Activated CD8-positive, alpha-beta memory T cell treated with anti-CD3 and anti-CD28 coated beads, Interleukin-2, amount 10 ng/mL, durations not matched to agents 7 days and 5 days (primary cell): ENCODE results near the gene LRIF1. TPM values are rescaled to one million over a fixed set of nuclear protein-coding genes. Genes with fewer than 3 reads are reported as not detected.
A peak's percentile ranks its signal among the peaks of the same experiment; 100 is the strongest.

Experiments used
- ATAC-seq: fragments of 150-1000 bp; cut with Tn5 transposase; one replicate; pipeline ENCODE4 v1.10.0; 2021; ENCODE audit warnings: moderate library complexity
- CTCF ChIA-PET: fragments of 350-600 bp; sonication (Branson Sonifier 250); formaldehyde crosslinking; loops from one replicate; lab custom pipeline; 2021; ENCODE audit warnings: antibody characterized with exemption; lab: Charles Lee
- DNase-seq: peaks from one replicate; pipeline ENCODE4 v3.0.0-alpha.2; 2020
- H3K27ac Mint-ChIP-seq: one replicate; pipeline ENCODE4 v1.8.0; 2021; ENCODE audit warnings: mild to moderate bottlenecking, mixed read lengths
- H3K27me3 Mint-ChIP-seq: one replicate; pipeline ENCODE4 v1.8.0; 2021; ENCODE audit warnings: mixed read lengths
- H3K36me3 Mint-ChIP-seq: one replicate; pipeline ENCODE4 v1.8.0; 2021; ENCODE audit warnings: mild to moderate bottlenecking, mixed read lengths
- H3K4me1 Mint-ChIP-seq: one replicate; pipeline ENCODE4 v1.8.0; 2021; ENCODE audit warnings: mixed read lengths
- H3K4me3 Mint-ChIP-seq: one replicate; pipeline ENCODE4 v1.8.0; 2021; ENCODE audit warnings: mild to moderate bottlenecking, moderate library complexity, mixed read lengths
- H3K9me3 Mint-ChIP-seq: one replicate; pipeline ENCODE4 v1.8.0; 2022; ENCODE audit warnings: low read depth, mixed read lengths
- total RNA-seq, 2 experiments: library from RNA; stranded (reverse); gene quantifications; one replicate each; pipeline ENCODE4 v1.2.3, GENCODE V29; 2021

LRIF1 gene
- total RNA-seq, 2 experiments from 2014 or later: 20.7 to 21.3 TPM

- CTCF ChIA-PET: interaction anchor here (1.3 kb wide), 1 partner anchor 88 kb away, joined by 3 read pairs; no protein-coding TSS in a partner anchor
- peaks cover 5% of the 10 kb centered on the region for H3K4me1 Mint-ChIP-seq
- peaks cover under 1% of the 10 kb centered on the region for H3K9me3 Mint-ChIP-seq
- H3K4me3 Mint-ChIP-seq: no peak overlapping the region
- H3K27me3 Mint-ChIP-seq: no peaks in the 10 kb centered on the region
- peak; percentile 33 for ATAC-seq
- H3K27ac Mint-ChIP-seq: peak overlapping the region; percentile 48
- DNase-seq: no peak
- peaks cover 54% of the 10 kb centered on the region for H3K36me3 Mint-ChIP-seq
Measured at GRCh38 chr1:110903853-110904500, 59.7 kb downstream of the LRIF1 start.

DNA sequence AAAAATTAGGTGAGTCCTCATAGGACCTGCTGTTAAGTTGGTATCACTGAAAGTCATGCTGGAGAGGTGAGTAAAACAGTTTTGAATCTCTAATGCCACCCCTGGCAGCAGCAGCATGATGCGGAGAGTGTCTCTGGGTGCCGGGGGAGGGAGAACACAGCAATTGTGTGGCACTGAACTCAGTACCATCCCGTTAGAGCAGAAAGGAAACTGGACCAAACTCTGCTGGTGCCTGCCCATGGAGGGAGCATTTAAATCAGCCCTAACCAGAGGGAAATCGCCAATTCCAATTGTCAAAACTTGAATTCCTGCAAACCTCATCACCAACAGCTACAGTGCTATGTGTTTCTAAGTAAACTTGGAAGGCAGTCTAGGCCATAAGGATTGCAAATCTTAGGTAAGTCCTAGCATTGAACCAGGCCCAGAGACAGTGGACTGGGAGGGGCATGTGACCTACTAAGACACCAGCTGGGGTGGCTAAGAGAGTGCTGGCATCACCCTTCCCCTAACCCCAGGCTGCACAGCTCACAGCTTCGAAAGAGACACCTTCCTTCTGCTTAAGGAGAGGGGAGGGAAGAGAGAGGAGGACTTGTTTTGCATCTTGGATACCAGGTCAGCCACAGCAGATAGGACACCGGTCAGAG is 60.8 kb downstream of the LRIF1 start:
- peak overlapping the region; percentile 2 for H3K27ac Mint-ChIP-seq
- no peaks in the 10 kb centered on the region for H3K27me3 Mint-ChIP-seq
- peaks cover 15% of the 10 kb centered on the region for H3K4me1 Mint-ChIP-seq
- H3K4me3 Mint-ChIP-seq: no peak overlapping the region
- no peaks in the 10 kb centered on the region for H3K9me3 Mint-ChIP-seq
- CTCF ChIA-PET: interaction anchor here (1.3 kb wide), 1 partner anchor 89 kb away, joined by 3 read pairs; no protein-coding TSS in a partner anchor
- H3K36me3 Mint-ChIP-seq: peaks cover 61% of the 10 kb centered on the region
- no peak for DNase-seq
- no peak for ATAC-seq

GRCh38 chr1:110899458-110899843 is 64.3 kb downstream of the LRIF1 start:
- ATAC-seq (no peak), DNase-seq (no peak)
- no peaks in the 10 kb centered on the region for H3K27me3 Mint-ChIP-seq
- peaks cover 89% of the 10 kb centered on the region for H3K36me3 Mint-ChIP-seq
- no peak overlapping the region for H3K4me3 Mint-ChIP-seq
- H3K27ac Mint-ChIP-seq: peak overlapping the region; percentile 25
- no peaks in the 10 kb centered on the region for H3K9me3 Mint-ChIP-seq
- H3K4me1 Mint-ChIP-seq: peaks cover 47% of the 10 kb centered on the region
- CTCF ChIA-PET: no interaction called here

DNA sequence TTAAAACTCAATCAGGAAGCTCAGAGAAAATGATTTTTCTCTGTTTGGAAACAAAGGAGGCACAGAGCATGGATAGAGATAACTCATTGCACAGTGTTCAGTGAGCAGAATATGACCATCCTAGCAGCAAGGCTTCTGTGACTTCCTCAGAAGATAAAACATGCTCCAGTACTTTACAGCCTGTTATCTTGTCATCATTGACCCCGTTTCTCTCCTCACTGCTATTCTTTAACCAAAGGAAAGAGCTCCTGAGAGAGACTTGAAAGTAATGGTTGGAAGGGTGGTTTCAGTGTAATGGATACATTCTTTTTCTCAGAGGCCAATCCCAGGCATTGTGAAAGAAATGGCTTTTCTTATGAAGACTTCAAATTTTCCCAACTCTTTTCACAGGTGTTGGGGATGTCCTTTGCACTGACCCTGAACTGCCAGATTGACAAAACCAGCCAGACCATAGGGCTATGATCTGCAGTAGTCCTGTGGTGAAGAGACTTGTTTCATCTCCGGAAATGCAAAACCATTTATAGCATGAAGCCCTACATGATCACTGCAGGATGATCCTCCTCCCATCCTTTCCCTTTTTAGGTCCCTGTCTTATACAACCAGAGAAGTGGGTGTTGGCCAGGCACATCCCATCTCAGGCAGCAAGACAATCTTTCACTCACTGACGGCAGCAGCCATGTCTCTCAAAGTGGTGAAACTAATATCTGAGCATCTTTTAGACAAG is 64.8 kb downstream of the LRIF1 start:
- Mint-ChIP-seq H3K27ac (peak overlapping the region; percentile 25), H3K9me3 (no peaks in the 10 kb centered on the region), H3K36me3 (peaks cover 90% of the 10 kb centered on the region), H3K4me1 (peaks cover 53% of the 10 kb centered on the region), H3K4me3 (no peak overlapping the region), H3K27me3 (no peaks in the 10 kb centered on the region)
- CTCF ChIA-PET: no interaction called here
- no peak for ATAC-seq
- no peak for DNase-seq

DNA sequence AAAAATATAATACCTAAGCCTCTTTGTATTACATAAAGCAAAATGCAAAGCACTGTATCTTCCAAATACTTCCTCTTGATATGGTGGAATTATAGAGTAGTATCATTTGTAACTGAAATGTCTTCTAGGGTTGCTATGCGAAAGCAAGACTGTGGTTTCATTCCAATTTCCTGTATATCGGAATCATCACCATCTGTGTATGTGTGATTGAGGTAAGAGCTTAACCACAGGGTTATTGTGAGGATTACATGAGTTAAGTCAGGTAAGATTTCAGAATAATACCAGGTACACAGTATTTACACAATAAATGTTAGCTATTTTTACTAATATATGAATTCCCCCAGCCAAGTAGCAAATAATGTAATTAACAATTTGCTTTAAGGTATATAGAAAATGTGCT is 66.0 kb downstream of the LRIF1 start:
- Mint-ChIP-seq H3K36me3 (peaks cover 91% of the 10 kb centered on the region), H3K4me1 (peaks cover 65% of the 10 kb centered on the region), H3K9me3 (no peaks in the 10 kb centered on the region), H3K27ac (peak overlapping the region; percentile 41), H3K4me3 (no peak overlapping the region), H3K27me3 (no peaks in the 10 kb centered on the region)
- ATAC-seq (no peak), DNase-seq (no peak)
- CTCF ChIA-PET: interaction anchor here (0.6 kb wide), 1 partner anchor 402 kb away, joined by 3 read pairs; no protein-coding TSS in a partner anchor

Other genes starting within 250 kb of the LRIF1 start
- 100 to 1,000 TPM; 403 to 439 TPM for gene CD53, start 90.8 kb downstream of the LRIF1 start, total RNA-seq
- gene DRAM2, start 176.2 kb upstream of the LRIF1 start, total RNA-seq: 10 to 100 TPM; 26.9 to 29.6 TPM
- gene CEPT1, start 176.3 kb upstream of the LRIF1 start, total RNA-seq: 10 to 100 TPM; 33.4 to 36.4 TPM
- 100 to 1,000 TPM; 187 to 209 TPM for gene DENND2D, start 236.7 kb upstream of the LRIF1 start, total RNA-seq